ENCODE results near the gene PPP4R3A.
"Not testable (repeated sequence)": the region's sequence is repeated elsewhere in the genome, so short reads cannot be mapped to it uniquely, and the experiment has no call there.

The PPP4R3A gene

GRCh38 chr14:91444335-91445020 is 65.6 kb downstream of the PPP4R3A start:
- in situ Hi-C loops (cut with MboI; ENCODE audit: low sequenced_read_pairs), result no loop called here

GRCh38 chr14:91439345-91439744 is 70.8 kb downstream of the PPP4R3A start:
- in situ Hi-C loops (cut with MboI; ENCODE audit: low sequenced_read_pairs), result no loop called here

GRCh38 chr14:91438845-91439244 is 71.3 kb downstream of the PPP4R3A start:
- in situ Hi-C loops (cut with MboI; ENCODE audit: low sequenced_read_pairs), result no loop called here

GRCh38 chr14:91436266-91436665 is 73.8 kb downstream of the PPP4R3A start:
- in situ Hi-C loops (cut with MboI; ENCODE audit: low sequenced_read_pairs), result not testable (repeated sequence)

GRCh38 chr14:91429385-91429784 is 80.7 kb downstream of the PPP4R3A start:
- in situ Hi-C loops (cut with MboI; ENCODE audit: low sequenced_read_pairs), result loop anchor here (10.0 kb wide), 1 partner anchor 115 kb away; no protein-coding TSS in a partner anchor

GRCh38 chr14:91428931-91429330 is 81.2 kb downstream of the PPP4R3A start:
- in situ Hi-C loops (cut with MboI; ENCODE audit: low sequenced_read_pairs), result loop anchor here (10.0 kb wide), 1 partner anchor 114 kb away; no protein-coding TSS in a partner anchor

- in situ Hi-C loops (cut with MboI; ENCODE audit: low sequenced_read_pairs), result loop anchor here (10.0 kb wide), 1 partner anchor 111 kb away; no protein-coding TSS in a partner anchor
Measured at GRCh38 chr14:91425531-91425944, 84.6 kb downstream of the PPP4R3A start.

GRCh38 chr14:91424813-91425530 is 85.1 kb downstream of the PPP4R3A start:
- in situ Hi-C loops (cut with MboI; ENCODE audit: low sequenced_read_pairs), result loop anchor here (10.0 to 25.0 kb wide), 2 partner anchors 110 to 238 kb away; no protein-coding TSS in a partner anchor

- in situ Hi-C loops (cut with MboI; ENCODE audit: low sequenced_read_pairs), result loop anchor here (10.0 to 25.0 kb wide), 2 partner anchors 106 to 233 kb away; no protein-coding TSS in a partner anchor
Measured at GRCh38 chr14:91420686-91421085, 89.4 kb downstream of the PPP4R3A start.

- in situ Hi-C loops (cut with MboI; ENCODE audit: low sequenced_read_pairs), result loop anchor here (25.0 kb wide), 1 partner anchor 232 kb away; no protein-coding TSS in a partner anchor
Measured at GRCh38 chr14:91419451-91419850, 90.7 kb downstream of the PPP4R3A start.

- in situ Hi-C loops (cut with MboI; ENCODE audit: low sequenced_read_pairs), result loop anchor here (25.0 kb wide), 1 partner anchor 232 kb away; no protein-coding TSS in a partner anchor
Measured at GRCh38 chr14:91419044-91419397, 91.1 kb downstream of the PPP4R3A start.

GRCh38 chr14:91418387-91419043 is 91.6 kb downstream of the PPP4R3A start:
- in situ Hi-C loops (cut with MboI; ENCODE audit: low sequenced_read_pairs), result loop anchor here (25.0 kb wide), 1 partner anchor 231 kb away; no protein-coding TSS in a partner anchor

GRCh38 chr14:91417983-91418386 is 92.1 kb downstream of the PPP4R3A start:
- in situ Hi-C loops (cut with MboI; ENCODE audit: low sequenced_read_pairs), result loop anchor here (25.0 kb wide), 1 partner anchor 231 kb away; no protein-coding TSS in a partner anchor

- in situ Hi-C loops (cut with MboI; ENCODE audit: low sequenced_read_pairs), result loop anchor here (25.0 kb wide), 1 partner anchor 230 kb away; no protein-coding TSS in a partner anchor
Measured at GRCh38 chr14:91417120-91417982, 92.8 kb downstream of the PPP4R3A start, which contains the start of gene CCDC88C. CCDC88C (minus strand) TSS chr14:91417820; CDS start chr14:91417690, 130 bp downstream.

GRCh38 chr14:91416744-91417119 is 93.4 kb downstream of the PPP4R3A start:
- in situ Hi-C loops (cut with MboI; ENCODE audit: low sequenced_read_pairs), result loop anchor here (25.0 kb wide), 1 partner anchor 229 kb away; no protein-coding TSS in a partner anchor

GRCh38 chr14:91415794-91416743 is 94.0 kb downstream of the PPP4R3A start:
- in situ Hi-C loops (cut with MboI; ENCODE audit: low sequenced_read_pairs), result loop anchor here (25.0 kb wide), 1 partner anchor 229 kb away; no protein-coding TSS in a partner anchor

GRCh38 chr14:91414475-91414833 is 95.7 kb downstream of the PPP4R3A start:
- in situ Hi-C loops (cut with MboI; ENCODE audit: low sequenced_read_pairs), result loop anchor here (25.0 kb wide), 1 partner anchor 227 kb away; no protein-coding TSS in a partner anchor

GRCh38 chr14:91413547-91414474 is 96.3 kb downstream of the PPP4R3A start:
- in situ Hi-C loops (cut with MboI; ENCODE audit: low sequenced_read_pairs), result loop anchor here (25.0 kb wide), 1 partner anchor 227 kb away; no protein-coding TSS in a partner anchor

Measured in HL-60/S4 (cell line).